Activated T-cell treated with anti-CD3 and anti-CD28 coated beads, Interleukin-2, amount 50 U/mL, for 24 hours (primary cell): ENCODE results near the gene PPP2R3B.
A peak's percentile ranks its signal among the peaks of the same experiment; 100 is the strongest.

Experiments
- DNase-seq: peaks from one replicate; pipeline ENCODE4 v3.0.0-alpha.2; 2020
- H3K27ac Mint-ChIP-seq: 2 replicates; pipeline ENCODE4 v1.8.0; 2020; ENCODE audit warnings: mild to moderate bottlenecking, mixed read lengths
- H3K27me3 Mint-ChIP-seq: 2 replicates; pipeline ENCODE4 v1.8.0; 2020; ENCODE audit warnings: mixed read lengths
- H3K36me3 Mint-ChIP-seq: 2 replicates; pipeline ENCODE4 v1.8.0; 2020; ENCODE audit warnings: low read depth, mixed read lengths
- H3K4me1 Mint-ChIP-seq: 2 replicates; pipeline ENCODE4 v1.8.0; 2020; ENCODE audit warnings: low read depth, mixed read lengths
- H3K4me3 Mint-ChIP-seq: 2 replicates; pipeline ENCODE4 v1.8.0; 2020; ENCODE audit warnings: mild to moderate bottlenecking, moderate library complexity, mixed read lengths
- H3K9me3 Mint-ChIP-seq: 2 replicates; pipeline ENCODE4 v1.8.0; 2020; ENCODE audit warnings: mixed read lengths

The PPP2R3B gene

GRCh38 chrX:320126-320783 is 66.5 kb downstream of the PPP2R3B start:
- H3K36me3 Mint-ChIP-seq: peaks cover 4% of the 10 kb centered on the region
- DNase-seq: no peak
- H3K27me3 Mint-ChIP-seq: no peaks in the 10 kb centered on the region
- H3K4me3 Mint-ChIP-seq: peak overlapping the region; percentile 85
- peak overlapping the region; percentile 90 for H3K27ac Mint-ChIP-seq
- peaks cover 24% of the 10 kb centered on the region for H3K4me1 Mint-ChIP-seq
- no peaks in the 10 kb centered on the region for H3K9me3 Mint-ChIP-seq

- Mint-ChIP-seq H3K36me3 (peaks cover 4% of the 10 kb centered on the region), H3K4me3 (peak overlapping the region; percentile 85), H3K9me3 (no peaks in the 10 kb centered on the region), H3K27me3 (no peaks in the 10 kb centered on the region), H3K27ac (peak overlapping the region; percentile 90), H3K4me1 (peaks cover 24% of the 10 kb centered on the region)
- DNase-seq: peak; percentile 59
Observed at GRCh38 chrX:319579-320125, 67.1 kb downstream of the PPP2R3B start.

GRCh38 chrX:318739-319578 is 67.7 kb downstream of the PPP2R3B start, which contains the start of gene GTPBP6:
Gene GTPBP6, minus strand, starts transcription at chrX:318796. Its CDS starts 9 bp downstream, at chrX:318787.
- Mint-ChIP-seq H3K27ac (peak within 1 kb of the TSS; percentile 100), H3K27me3 (no peaks in the 10 kb centered on the region), H3K36me3 (peaks cover 7% of the 10 kb centered on the region), H3K9me3 (no peaks in the 10 kb centered on the region), H3K4me1 (peaks cover 24% of the 10 kb centered on the region), H3K4me3 (peak within 1 kb of the TSS; percentile 93)
- peak; percentile 98 for DNase-seq

GRCh38 chrX:318068-318738 is 68.5 kb downstream of the PPP2R3B start:
- Mint-ChIP-seq H3K27me3 (no peaks in the 10 kb centered on the region), H3K4me3 (peak overlapping the region; percentile 93), H3K36me3 (peaks cover 14% of the 10 kb centered on the region), H3K27ac (peak overlapping the region; percentile 100), H3K4me1 (peaks cover 21% of the 10 kb centered on the region), H3K9me3 (no peaks in the 10 kb centered on the region)
- peak; percentile 96 for DNase-seq

- H3K36me3 Mint-ChIP-seq: peaks cover 20% of the 10 kb centered on the region
- no peaks in the 10 kb centered on the region for H3K9me3 Mint-ChIP-seq
- H3K4me3 Mint-ChIP-seq: peak overlapping the region; percentile 93
- peak overlapping the region; percentile 100 for H3K27ac Mint-ChIP-seq
- no peaks in the 10 kb centered on the region for H3K27me3 Mint-ChIP-seq
- peaks cover 19% of the 10 kb centered on the region for H3K4me1 Mint-ChIP-seq
- no peak for DNase-seq
Observed at GRCh38 chrX:317424-318067, 69.2 kb downstream of the PPP2R3B start.

GRCh38 chrX:316351-317325 is 70.1 kb downstream of the PPP2R3B start:
- Mint-ChIP-seq H3K36me3 (peaks cover 28% of the 10 kb centered on the region), H3K27me3 (no peaks in the 10 kb centered on the region), H3K9me3 (no peaks in the 10 kb centered on the region), H3K4me3 (no peak overlapping the region), H3K4me1 (peaks cover 19% of the 10 kb centered on the region), H3K27ac (peak overlapping the region; percentile 82)
- no peak for DNase-seq

GRCh38 chrX:314781-315595 is 71.7 kb downstream of the PPP2R3B start:
- no peak for DNase-seq
- no peak overlapping the region for H3K27ac Mint-ChIP-seq
- H3K4me3 Mint-ChIP-seq: no peak overlapping the region
- H3K36me3 Mint-ChIP-seq: peaks cover 38% of the 10 kb centered on the region
- H3K4me1 Mint-ChIP-seq: peaks cover 13% of the 10 kb centered on the region
- H3K9me3 Mint-ChIP-seq: no peaks in the 10 kb centered on the region
- H3K27me3 Mint-ChIP-seq: no peaks in the 10 kb centered on the region

GRCh38 chrX:314049-314448 is 72.7 kb downstream of the PPP2R3B start:
- Mint-ChIP-seq H3K27ac (no peak overlapping the region), H3K36me3 (peaks cover 47% of the 10 kb centered on the region), H3K4me3 (no peak overlapping the region), H3K4me1 (peaks cover 13% of the 10 kb centered on the region), H3K27me3 (no peaks in the 10 kb centered on the region), H3K9me3 (no peaks in the 10 kb centered on the region)
- no peak for DNase-seq

- Mint-ChIP-seq H3K27ac (no peak overlapping the region), H3K36me3 (peaks cover 52% of the 10 kb centered on the region), H3K9me3 (no peaks in the 10 kb centered on the region), H3K27me3 (no peaks in the 10 kb centered on the region), H3K4me3 (no peak overlapping the region), H3K4me1 (peaks cover 13% of the 10 kb centered on the region)
- no peak for DNase-seq
Observed at GRCh38 chrX:313546-313945, 73.2 kb downstream of the PPP2R3B start.

GRCh38 chrX:312621-313331 is 73.9 kb downstream of the PPP2R3B start:
- Mint-ChIP-seq H3K4me1 (peaks cover 9% of the 10 kb centered on the region), H3K4me3 (no peak overlapping the region), H3K36me3 (peaks cover 58% of the 10 kb centered on the region), H3K27me3 (no peaks in the 10 kb centered on the region), H3K9me3 (no peaks in the 10 kb centered on the region), H3K27ac (no peak overlapping the region)
- DNase-seq: no peak

GRCh38 chrX:311156-312129 is 75.3 kb downstream of the PPP2R3B start:
- Mint-ChIP-seq H3K4me3 (no peak overlapping the region), H3K9me3 (no peaks in the 10 kb centered on the region), H3K27ac (no peak overlapping the region), H3K36me3 (peaks cover 70% of the 10 kb centered on the region), H3K27me3 (no peaks in the 10 kb centered on the region), H3K4me1 (no peaks in the 10 kb centered on the region)
- no peak for DNase-seq
